OCI-LY7 (cell line): ENCODE data around the gene GIPC2.

ENCODE experiments used
- CTCF ChIP-seq: fragments of 200-600 bp; sonication (generic); conservative IDR thresholded peaks from 2 replicates; pipeline ENCODE4 v1.5.1; 2014; ENCODE audit warnings: mild to moderate bottlenecking, antibody characterized with exemption, low read length, moderate library complexity, mixed read lengths
- EZH2phosphoT487 ChIP-seq: fragments of 200-600 bp; sonication (generic); IDR thresholded peaks from 2 replicates; pipeline ENCODE4 v1.6.1; 2018; ENCODE audit warnings: low read depth, borderline replicate concordance, mild to moderate bottlenecking, mixed run types, antibody characterized with exemption, low read length, moderate library complexity, mixed read lengths

- TF ChIP-seq CTCF = no peak
- TF ChIP-seq EZH2phosphoT487 = no peak
Observed at GRCh38 chr1:78102916-78103315, 57.1 kb downstream of the GIPC2 start.
